ENCODE data around the gene TAPBP. TPM values are rescaled to one million over a fixed set of nuclear protein-coding genes. Genes with fewer than 3 reads are reported as not detected.

The TAPBP gene
- 10 to 100 TPM; 36.2 to 77.0 (median 50.5) TPM for total RNA-seq

GRCh38 chr6:33313709-33314514 lies at the start of gene TAPBP:
Gene TAPBP, minus strand, starts transcription at chr6:33314078. Its CDS starts 37 bp downstream, at chr6:33314041.
- no peak for TF ChIP-seq CTCF (IDR thresholded peaks at IDR 0.05; ENCODE audit: low read depth)

- no peak for TF ChIP-seq CTCF (IDR thresholded peaks at IDR 0.05; ENCODE audit: low read depth)
Observed at GRCh38 chr6:33359331-33359730, 45.5 kb upstream of the TAPBP start.

GRCh38 chr6:33356295-33356694 lies 42.4 kb upstream of the TAPBP start:
- no peak for TF ChIP-seq CTCF (IDR thresholded peaks at IDR 0.05; ENCODE audit: low read depth)

GRCh38 chr6:33347816-33348215 lies 33.9 kb upstream of the TAPBP start:
- TF ChIP-seq CTCF (IDR thresholded peaks at IDR 0.05; ENCODE audit: low read depth) = no peak

- no peak for TF ChIP-seq CTCF (IDR thresholded peaks at IDR 0.05; ENCODE audit: low read depth)
Observed at GRCh38 chr6:33344701-33345697, 31.1 kb upstream of the TAPBP start.

GRCh38 chr6:33343953-33344611 lies 30.2 kb upstream of the TAPBP start:
- no peak for TF ChIP-seq CTCF (IDR thresholded peaks at IDR 0.05; ENCODE audit: low read depth)
